A673 (cell line): ENCODE measurements around the gene AK2.
"Not testable (repeated sequence)": the region's sequence is repeated elsewhere in the genome, so short reads cannot be mapped to it uniquely, and the experiment has no call there.

Source experiments
- CTCF ChIP-seq: fragments of 300-800, 200-600 bp; sonication (generic); conservative IDR thresholded peaks from 2 replicates; pipeline ENCODE4 v1.5.1; 2017; ENCODE audit warnings: low read depth, mild to moderate bottlenecking, antibody characterized with exemption, low read length, moderate library complexity, mixed read lengths
- EZH2 ChIP-seq: fragments of 200-600 bp; sonication (generic); IDR thresholded peaks from 2 replicates; pipeline ENCODE4 v1.6.1; 2017; ENCODE audit warnings: borderline replicate concordance, low read depth, mild to moderate bottlenecking, mixed read lengths, antibody characterized with exemption, low read length; ENCODE audit not compliant: poor library complexity, severe bottlenecking

GRCh38 chr1:33064284-33064683, 27.6 kb upstream of the AK2 start:
- not testable (repeated sequence) for TF ChIP-seq CTCF, EZH2
